G401 (cell line): Measurements from ENCODE around the gene TRIM2. TPM values are rescaled to one million over a fixed set of nuclear protein-coding genes. Genes with fewer than 3 reads are reported as not detected.

Experiments used
- DNase-seq: peaks from one replicate; pipeline ENCODE4 v3.0.0-alpha.2; 2015; ENCODE audit warnings: low spot score
- in situ Hi-C: cut with HindIII; loops from 2 replicates; pipeline ENCODE4 v1.10.0; 2016; ENCODE audit warnings: low sequenced_read_pairs, mixed read lengths
- total RNA-seq: library from RNA; depleted of rRNA; stranded (reverse); fragments of >200 nt; shearing (Covaris generic); gene quantifications from 2 replicates; pipeline ENCODE4 v1.2.3, GENCODE V29; 2014

Gene TRIM2
- total RNA-seq, 1 experiment from 2014 or later, result 0.44 TPM

GRCh38 chr4:153345012-153345981, 141.1 kb downstream of the TRIM2 start:
- in situ Hi-C loops, result no loop called here
- peak; percentile 53 for DNase-seq

GRCh38 chr4:153346031-153346430, 141.8 kb downstream of the TRIM2 start:
- in situ Hi-C loops, result no loop called here

GRCh38 chr4:153346563-153346962, 142.3 kb downstream of the TRIM2 start:
- in situ Hi-C loops, result no loop called here

More at GRCh38 chr4:153346031-153346430, 141.8 kb downstream of the TRIM2 start:
- no peak for DNase-seq

GRCh38 chr4:153347117-153347516, 142.9 kb downstream of the TRIM2 start:
- DNase-seq, result no peak
- in situ Hi-C loops, result no loop called here

More at GRCh38 chr4:153346563-153346962, 142.3 kb downstream of the TRIM2 start:
- no peak for DNase-seq

GRCh38 chr4:153348006-153348405, 143.8 kb downstream of the TRIM2 start:
- DNase-seq, result no peak
- in situ Hi-C loops, result no loop called here

- DNase-seq, result no peak
- in situ Hi-C loops, result no loop called here
These were observed 145.1 kb downstream of the TRIM2 start for GRCh38 chr4:153349206-153349805.

- no peak for DNase-seq
- in situ Hi-C loops, result no loop called here
These were observed 157.9 kb downstream of the TRIM2 start for GRCh38 chr4:153362184-153362583.

- DNase-seq, result no peak
- in situ Hi-C loops, result no loop called here
These were observed 159.8 kb downstream of the TRIM2 start for GRCh38 chr4:153364061-153364460.

- in situ Hi-C loops, result no loop called here
- DNase-seq, result no peak
These were observed 160.8 kb downstream of the TRIM2 start for GRCh38 chr4:153365003-153365402.

GRCh38 chr4:153366486-153366885, 162.2 kb downstream of the TRIM2 start:
- no peak for DNase-seq
- in situ Hi-C loops, result no loop called here

GRCh38 chr4:153367092-153367491, 162.8 kb downstream of the TRIM2 start:
- in situ Hi-C loops, result no loop called here
- no peak for DNase-seq

GRCh38 chr4:153369021-153369420, 164.8 kb downstream of the TRIM2 start:
- in situ Hi-C loops, result no loop called here
- DNase-seq, result no peak

- no peak for DNase-seq
- in situ Hi-C loops, result no loop called here
These were observed 167.5 kb downstream of the TRIM2 start for GRCh38 chr4:153371701-153372234.

GRCh38 chr4:153372967-153373562, 168.8 kb downstream of the TRIM2 start:
- no peak for DNase-seq
- in situ Hi-C loops, result no loop called here

GRCh38 chr4:153374442-153374841, 170.2 kb downstream of the TRIM2 start:
- no peak for DNase-seq
- in situ Hi-C loops, result no loop called here

GRCh38 chr4:153375303-153375702, 171.1 kb downstream of the TRIM2 start:
- in situ Hi-C loops, result no loop called here
- DNase-seq, result no peak

- in situ Hi-C loops, result no loop called here
- no peak for DNase-seq
These were observed 178.9 kb downstream of the TRIM2 start for GRCh38 chr4:153383131-153383530.

GRCh38 chr4:153384160-153384559, 179.9 kb downstream of the TRIM2 start:
- in situ Hi-C loops, result no loop called here
- DNase-seq, result no peak

GRCh38 chr4:153385784-153386183, 181.5 kb downstream of the TRIM2 start:
- in situ Hi-C loops, result no loop called here
- DNase-seq, result no peak

- no peak for DNase-seq
- in situ Hi-C loops, result no loop called here
These were observed 183.7 kb downstream of the TRIM2 start for GRCh38 chr4:153387981-153388380.
